Neural progenitor cell (in vitro differentiated cells): ENCODE data around the gene IL17B. TPM values are rescaled to one million over a fixed set of nuclear protein-coding genes. Genes with fewer than 3 reads are reported as not detected.

Source experiments
- DNase-seq: peaks from one replicate; pipeline ENCODE4 v3.0.0-alpha.2; 2016; ENCODE audit warnings: low spot score
- H2AFZ ChIP-seq: fragments of 200-600 bp; sonication (generic); replicated peaks from 2 replicates; pipeline ENCODE4 v1.6.1; 2016; ENCODE audit warnings: antibody characterized with exemption
- H3F3A ChIP-seq: fragments of 200-600 bp; sonication (generic); 2 replicates; pipeline ENCODE4 v1.6.1; 2016; ENCODE audit warnings: antibody characterized with exemption, low read depth
- H3K27ac ChIP-seq: fragments of 200-600 bp; sonication (generic); 2 replicates; pipeline ENCODE4 v1.5.1; 2016; ENCODE audit warnings: mild to moderate bottlenecking
- H3K27me3 ChIP-seq: fragments of 200-600 bp; sonication (generic); 2 replicates; pipeline ENCODE4 v1.6.1; 2016; ENCODE audit warnings: mild to moderate bottlenecking, moderate library complexity
- H3K36me3 ChIP-seq: fragments of 200-600 bp; sonication (generic); 2 replicates; pipeline ENCODE4 v1.5.1; 2016
- H3K4me1 ChIP-seq: fragments of 200-600 bp; sonication (generic); 2 replicates; pipeline ENCODE4 v1.6.1; 2016; ENCODE audit warnings: mixed run types
- H3K4me2 ChIP-seq: fragments of 200-600 bp; sonication (generic); 2 replicates; pipeline ENCODE4 v1.6.1; 2016
- H3K4me3 ChIP-seq: fragments of 200-600 bp; sonication (generic); 2 replicates; pipeline ENCODE4 v1.5.1; 2016
- H3K79me2 ChIP-seq: fragments of 200-600 bp; sonication (generic); 2 replicates; pipeline ENCODE4 v1.6.1; 2016; ENCODE audit warnings: low read depth
- H3K9ac ChIP-seq: fragments of 200-600 bp; sonication (generic); 2 replicates; pipeline ENCODE4 v1.6.1; 2016
- H3K9me3 ChIP-seq: fragments of 200-600 bp; sonication (generic); 2 replicates; pipeline ENCODE4 v1.5.1; 2016; ENCODE audit warnings: low read depth
- H4K20me1 ChIP-seq: fragments of 200-600 bp; sonication (generic); 2 replicates; pipeline ENCODE4 v1.6.1; 2016; ENCODE audit warnings: low read depth
- H3K27ac Mint-ChIP-seq: 3 replicates; pipeline ENCODE4 v1.8.0; 2021; ENCODE audit warnings: mixed read lengths
- H3K27me3 Mint-ChIP-seq: 2 replicates; pipeline ENCODE4 v1.8.0; 2022; ENCODE audit warnings: low read depth, mild to moderate bottlenecking, inconsistent platforms, moderate library complexity, mixed read lengths; ENCODE audit not compliant: insufficient read depth
- H3K36me3 Mint-ChIP-seq: 3 replicates; pipeline ENCODE4 v1.8.0; 2021; ENCODE audit warnings: mixed read lengths
- H3K4me1 Mint-ChIP-seq: 3 replicates; pipeline ENCODE4 v1.8.0; 2021; ENCODE audit warnings: mixed read lengths
- H3K4me3 Mint-ChIP-seq: 3 replicates; pipeline ENCODE4 v1.8.0; 2021; ENCODE audit warnings: mild to moderate bottlenecking, moderate library complexity, mixed read lengths
- H3K9me3 Mint-ChIP-seq: 3 replicates; pipeline ENCODE4 v1.8.0; 2020; ENCODE audit warnings: mixed read lengths
- EZH2 ChIP-seq: fragments of 200-600 bp; sonication (generic); IDR thresholded peaks from 2 replicates; pipeline ENCODE4 v1.6.1; 2017; ENCODE audit warnings: antibody characterized with exemption, mild to moderate bottlenecking, moderate library complexity
- EZH2phosphoT487 ChIP-seq: fragments of 200-600 bp; sonication (generic); IDR thresholded peaks from 2 replicates; pipeline ENCODE4 v1.6.1; 2017; ENCODE audit warnings: antibody characterized with exemption
- total RNA-seq: library from RNA; depleted of rRNA; stranded (reverse); fragments of >200 nt; gene quantifications from 2 replicates; pipeline ENCODE4 v1.2.3, GENCODE V29; 2015; ENCODE audit warnings: low replicate concordance
- TF ChIP-seq, protein P1 (sequence below): fragments of 200-600 bp; sonication (generic); IDR thresholded peaks from 2 replicates; pipeline ENCODE4 v1.5.1; 2017; ENCODE audit warnings: antibody characterized with exemption, mild to moderate bottlenecking

The IL17B gene
- total RNA-seq, 1 donor from 2014 or later: not detected

DNA sequence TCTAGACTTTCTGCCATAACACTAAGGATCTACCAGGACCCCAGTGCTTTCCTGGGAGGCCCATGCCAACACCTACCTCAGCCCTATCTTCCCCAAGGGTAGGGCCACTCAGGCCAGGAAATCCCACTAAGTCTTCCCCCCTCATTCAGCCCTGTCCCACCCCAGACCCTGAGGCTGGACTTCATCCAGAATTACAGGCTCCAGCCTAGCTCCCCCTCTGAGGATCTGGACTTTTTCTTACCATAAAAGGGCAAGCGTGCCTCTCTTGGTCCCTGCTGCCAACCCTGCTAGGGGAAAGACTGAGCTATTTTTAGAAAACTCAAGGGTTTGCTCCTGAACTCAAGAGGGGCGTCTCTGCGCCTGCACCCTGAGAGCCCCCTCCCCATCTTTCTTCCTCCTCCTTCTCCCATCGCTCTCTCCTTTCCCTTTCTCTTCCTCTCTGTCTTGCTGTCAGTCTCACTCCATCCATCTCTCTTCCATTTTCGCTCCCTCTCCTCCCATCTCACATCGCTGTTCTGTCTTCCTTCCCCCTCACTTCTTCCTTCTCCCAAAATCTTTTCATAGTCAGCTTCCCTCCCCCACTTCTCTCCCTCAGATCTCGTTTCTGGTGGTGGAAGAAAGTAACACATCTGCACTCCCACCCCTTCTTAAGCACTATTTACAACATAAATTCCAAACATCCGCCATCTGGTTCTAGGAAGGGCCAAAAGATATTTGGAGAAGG, 38.1 kb upstream of the IL17B start:
- no peaks in the 10 kb centered on the region for H4K20me1 ChIP-seq
- peaks cover 20% of the 10 kb centered on the region for H3K4me1 ChIP-seq

DNA sequence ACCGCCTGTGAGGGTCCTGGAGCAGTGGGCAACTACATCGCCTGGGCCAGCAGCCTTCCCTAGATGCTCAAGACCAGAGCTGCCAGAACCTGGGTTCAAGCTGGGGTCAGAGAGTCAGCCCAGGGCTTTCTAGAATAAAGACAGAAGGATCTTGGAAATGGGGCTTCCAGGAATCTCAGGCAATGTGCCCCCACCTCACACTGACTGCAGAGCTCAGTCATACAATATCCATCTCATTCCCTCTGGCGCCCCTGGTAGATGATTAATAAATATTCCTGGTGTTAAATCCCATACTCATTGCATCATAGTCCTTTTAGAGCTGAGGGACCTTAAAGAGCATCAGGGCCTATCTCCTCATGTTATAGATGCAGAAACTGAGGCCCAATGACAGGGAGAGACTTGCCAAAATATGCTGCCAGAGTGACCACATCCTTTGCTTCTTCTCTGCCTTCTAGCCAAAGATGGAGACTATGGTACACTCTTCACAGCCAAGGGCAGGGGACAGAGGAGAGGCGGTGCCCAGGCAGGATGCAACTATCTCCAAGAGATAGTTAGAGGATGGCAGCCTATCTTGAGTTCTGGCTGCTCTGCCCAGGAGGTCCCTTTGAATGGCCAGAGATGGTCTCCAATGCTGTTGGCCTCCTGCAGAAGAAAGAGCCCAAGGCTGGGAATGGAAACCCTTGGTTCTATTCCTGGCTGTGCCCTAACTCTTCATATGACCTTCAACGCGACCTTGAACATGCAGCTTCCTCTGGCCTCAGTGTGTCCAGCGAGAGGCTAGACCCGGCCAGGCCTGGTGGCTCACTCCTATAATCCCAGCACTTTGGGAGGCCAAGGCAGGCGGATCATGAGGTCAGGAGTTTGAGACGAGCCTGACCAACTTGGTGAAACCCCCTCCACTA, 36.2 kb upstream of the IL17B start:
- H3K79me2 ChIP-seq: no peaks in the 10 kb centered on the region
- H2AFZ ChIP-seq: no peak overlapping the region
- no peak overlapping the region for H3K9ac ChIP-seq
- H3K4me1 ChIP-seq: peaks cover 10% of the 10 kb centered on the region
- no peak for DNase-seq
- Mint-ChIP-seq H3K4me1 (peaks cover 28% of the 10 kb centered on the region), H3K9me3 (no peaks in the 10 kb centered on the region), H3K36me3 (no peaks in the 10 kb centered on the region), H3K4me3 (no peak overlapping the region), H3K27me3 (peaks cover 3% of the 10 kb centered on the region), H3K27ac (peak overlapping the region; percentile 8)
- H3F3A ChIP-seq: no peaks in the 10 kb centered on the region
- H3K4me3 ChIP-seq: no peak overlapping the region
- no peaks in the 10 kb centered on the region for H4K20me1 ChIP-seq
- H3K36me3 ChIP-seq: no peaks in the 10 kb centered on the region
- no peak overlapping the region for H3K27ac ChIP-seq
- TF ChIP-seq, protein P1, sequence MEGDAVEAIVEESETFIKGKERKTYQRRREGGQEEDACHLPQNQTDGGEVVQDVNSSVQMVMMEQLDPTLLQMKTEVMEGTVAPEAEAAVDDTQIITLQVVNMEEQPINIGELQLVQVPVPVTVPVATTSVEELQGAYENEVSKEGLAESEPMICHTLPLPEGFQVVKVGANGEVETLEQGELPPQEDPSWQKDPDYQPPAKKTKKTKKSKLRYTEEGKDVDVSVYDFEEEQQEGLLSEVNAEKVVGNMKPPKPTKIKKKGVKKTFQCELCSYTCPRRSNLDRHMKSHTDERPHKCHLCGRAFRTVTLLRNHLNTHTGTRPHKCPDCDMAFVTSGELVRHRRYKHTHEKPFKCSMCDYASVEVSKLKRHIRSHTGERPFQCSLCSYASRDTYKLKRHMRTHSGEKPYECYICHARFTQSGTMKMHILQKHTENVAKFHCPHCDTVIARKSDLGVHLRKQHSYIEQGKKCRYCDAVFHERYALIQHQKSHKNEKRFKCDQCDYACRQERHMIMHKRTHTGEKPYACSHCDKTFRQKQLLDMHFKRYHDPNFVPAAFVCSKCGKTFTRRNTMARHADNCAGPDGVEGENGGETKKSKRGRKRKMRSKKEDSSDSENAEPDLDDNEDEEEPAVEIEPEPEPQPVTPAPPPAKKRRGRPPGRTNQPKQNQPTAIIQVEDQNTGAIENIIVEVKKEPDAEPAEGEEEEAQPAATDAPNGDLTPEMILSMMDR: no peak
- TF ChIP-seq EZH2phosphoT487: no peak
- no peak for TF ChIP-seq EZH2
- H3K4me2 ChIP-seq: no peak overlapping the region
- H3K27me3 ChIP-seq: no peaks in the 10 kb centered on the region
- H3K9me3 ChIP-seq: no peaks in the 10 kb centered on the region

More for the DNA sequence above, 38.1 kb upstream of the IL17B start:
- no peaks in the 10 kb centered on the region for H3K9me3 Mint-ChIP-seq
- Histone ChIP-seq H3K9ac (no peak overlapping the region), H3K4me2 (peak overlapping the region; percentile 7), H2AFZ (peak overlapping the region; percentile 65), H3K27me3 (no peaks in the 10 kb centered on the region), H3K79me2 (no peaks in the 10 kb centered on the region), H3F3A (peaks cover 5% of the 10 kb centered on the region), H3K27ac (no peak overlapping the region), H3K36me3 (no peaks in the 10 kb centered on the region), H3K9me3 (no peaks in the 10 kb centered on the region), H3K4me3 (no peak overlapping the region)
- DNase-seq: no peak
- TF ChIP-seq EZH2: no peak
- TF ChIP-seq EZH2phosphoT487: no peak
- TF ChIP-seq, protein P1: no peak
- no peaks in the 10 kb centered on the region for H3K36me3 Mint-ChIP-seq
- no peak overlapping the region for H3K4me3 Mint-ChIP-seq
- H3K27ac Mint-ChIP-seq: peak overlapping the region; percentile 45
- peaks cover 44% of the 10 kb centered on the region for H3K4me1 Mint-ChIP-seq
- H3K27me3 Mint-ChIP-seq: peaks cover 8% of the 10 kb centered on the region

DNA sequence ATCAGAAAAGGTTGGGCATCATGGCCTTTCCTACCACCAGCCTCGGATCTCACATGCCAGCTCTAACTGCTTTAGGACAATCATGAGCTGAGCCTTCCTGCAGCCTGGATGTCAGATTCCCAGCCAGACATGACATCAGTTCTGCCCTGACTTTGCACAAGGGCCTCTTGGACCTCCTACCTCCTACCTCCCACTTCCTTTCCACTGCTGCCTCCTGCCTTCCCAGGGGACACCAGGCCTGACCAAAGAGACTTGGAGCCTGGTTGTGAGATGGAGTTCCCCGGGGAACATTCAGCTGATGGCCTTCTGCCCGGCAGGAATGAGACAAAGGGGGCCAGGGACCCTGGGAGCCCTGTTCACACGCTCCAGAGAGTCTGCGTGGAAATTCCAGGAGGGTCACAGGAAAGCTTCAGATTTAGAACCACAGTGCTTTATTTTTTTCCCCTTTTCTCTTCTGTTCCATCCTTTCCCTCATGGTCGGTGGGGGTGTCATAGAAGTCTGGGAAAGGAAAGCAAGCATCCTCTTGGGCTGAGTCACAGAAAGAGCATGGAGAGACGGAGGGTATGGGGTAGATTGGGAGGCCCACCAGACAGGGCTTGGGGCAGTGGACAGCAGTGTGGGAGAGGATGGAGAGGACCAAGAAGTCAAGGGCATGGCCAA, 35.4 kb upstream of the IL17B start:
- H2AFZ ChIP-seq: no peak overlapping the region
- Mint-ChIP-seq H3K27ac (peak overlapping the region; percentile 5), H3K27me3 (peaks cover 3% of the 10 kb centered on the region), H3K4me3 (no peak overlapping the region), H3K4me1 (peaks cover 25% of the 10 kb centered on the region), H3K36me3 (no peaks in the 10 kb centered on the region), H3K9me3 (no peaks in the 10 kb centered on the region)
- no peaks in the 10 kb centered on the region for H3K79me2 ChIP-seq
- no peak for DNase-seq
- H3K4me2 ChIP-seq: no peak overlapping the region
- no peak overlapping the region for H3K27ac ChIP-seq
- no peaks in the 10 kb centered on the region for H3K9me3 ChIP-seq
- TF ChIP-seq, protein P1: no peak
- TF ChIP-seq EZH2 (no peak), EZH2phosphoT487 (no peak)
- H3K4me3 ChIP-seq: no peak overlapping the region
- no peak overlapping the region for H3K9ac ChIP-seq
- peaks cover 17% of the 10 kb centered on the region for H3K4me1 ChIP-seq
- no peaks in the 10 kb centered on the region for H3F3A ChIP-seq
- H3K27me3 ChIP-seq: no peaks in the 10 kb centered on the region
- no peaks in the 10 kb centered on the region for H4K20me1 ChIP-seq
- H3K36me3 ChIP-seq: no peaks in the 10 kb centered on the region
